Stimulated activated naive CD8-positive, alpha-beta T cell treated with anti-CD3 and anti-CD28 coated beads, Interleukin-15, amount 100 ng/mL, for 72 hours (primary cell): ENCODE measurements around the gene ACBD6.
"Not testable (repeated sequence)": the region's sequence is repeated elsewhere in the genome, so short reads cannot be mapped to it uniquely, and the experiment has no call there.

ENCODE experiments used
- ATAC-seq: fragments of 150-1000 bp; cut with Tn5 transposase; 2 replicates; pipeline ENCODE4 v1.10.0; 2021; ENCODE audit warnings: mild to moderate bottlenecking, moderate library complexity
- DNase-seq, 2 donors: peaks; one replicate each; pipeline ENCODE4 v3.0.0; 2021 to 2022
- H3K27ac Mint-ChIP-seq, 2 donors: one replicate each; pipeline ENCODE4 v1.8.0; 2022; ENCODE audit warnings: mild to moderate bottlenecking in 2 of 2, mixed read lengths in 2 of 2, moderate library complexity in 2 of 2
- H3K27me3 Mint-ChIP-seq: one replicate; pipeline ENCODE4 v1.8.0; 2022; ENCODE audit warnings: mixed read lengths
- H3K4me1 Mint-ChIP-seq: one replicate; pipeline ENCODE4 v1.8.0; 2022; ENCODE audit warnings: mild to moderate bottlenecking, mixed read lengths
- H3K4me3 Mint-ChIP-seq, 2 donors: one replicate each; pipeline ENCODE4 v1.8.0; 2022; ENCODE audit warnings: mild to moderate bottlenecking in 2 of 2, mixed read lengths in 2 of 2, moderate library complexity in 1 of 2
- H3K9me3 Mint-ChIP-seq, 2 donors: one replicate each; pipeline ENCODE4 v1.8.0; 2022; ENCODE audit warnings: mixed read lengths in 2 of 2

ACBD6 gene

GRCh38 chr1:180482425-180483275 is 19.7 kb downstream of the ACBD6 start:
- Mint-ChIP-seq H3K27me3 (no peaks in the 10 kb centered on the region), H3K27ac (no peak overlapping the region), H3K4me3 (peak overlapping the region in 1 of 2 donors; percentile 27), H3K9me3 (no peaks in the 10 kb centered on the region), H3K4me1 (peaks cover 17% of the 10 kb centered on the region)
- DNase-seq, result no peak
- no peak for ATAC-seq

GRCh38 chr1:180470031-180470430 is 32.3 kb downstream of the ACBD6 start:
- Mint-ChIP-seq H3K4me3 (no peak overlapping the region), H3K4me1 (peaks cover 7% of the 10 kb centered on the region), H3K27ac (no peak overlapping the region), H3K9me3 (peaks cover 5 to 10% of the 10 kb centered on the region in 2 donors), H3K27me3 (no peaks in the 10 kb centered on the region)
- ATAC-seq (no peak), DNase-seq (no peak)

- H3K4me1 Mint-ChIP-seq, result peaks cover 7% of the 10 kb centered on the region
- peaks cover 17 to 27% of the 10 kb centered on the region in 2 donors for H3K9me3 Mint-ChIP-seq
- H3K27ac Mint-ChIP-seq, result no peak overlapping the region
- no peaks in the 10 kb centered on the region for H3K27me3 Mint-ChIP-seq
- no peak for DNase-seq
- ATAC-seq, result no peak
- no peak overlapping the region for H3K4me3 Mint-ChIP-seq
Observed at GRCh38 chr1:180468311-180468710, 34.1 kb downstream of the ACBD6 start.

- Mint-ChIP-seq H3K27me3 (no peaks in the 10 kb centered on the region), H3K27ac (no peak overlapping the region), H3K4me3 (no peak overlapping the region), H3K4me1 (peaks cover 14% of the 10 kb centered on the region), H3K9me3 (peaks cover 37 to 54% of the 10 kb centered on the region in 2 donors)
- ATAC-seq (no peak), DNase-seq (no peak)
Observed at GRCh38 chr1:180462102-180462501, 40.3 kb downstream of the ACBD6 start.

- H3K9me3 Mint-ChIP-seq, result peaks cover 37 to 54% of the 10 kb centered on the region in 2 donors
- H3K27me3 Mint-ChIP-seq, H3K4me3 Mint-ChIP-seq, DNase-seq, H3K27ac Mint-ChIP-seq, ATAC-seq: not testable (repeated sequence)
- H3K4me1 Mint-ChIP-seq, result peaks cover 14% of the 10 kb centered on the region
Observed at GRCh38 chr1:180461682-180462081, 40.7 kb downstream of the ACBD6 start.

- peaks cover 14% of the 10 kb centered on the region for H3K4me1 Mint-ChIP-seq
- H3K27ac Mint-ChIP-seq, result no peak overlapping the region
- ATAC-seq (no peak), DNase-seq (no peak)
- H3K27me3 Mint-ChIP-seq, result no peaks in the 10 kb centered on the region
- peaks cover 27 to 37% of the 10 kb centered on the region in 2 donors for H3K9me3 Mint-ChIP-seq
- no peak overlapping the region for H3K4me3 Mint-ChIP-seq
Observed at GRCh38 chr1:180458807-180459206, 43.6 kb downstream of the ACBD6 start.

GRCh38 chr1:180456191-180456590 is 46.2 kb downstream of the ACBD6 start:
- Mint-ChIP-seq H3K4me1 (peaks cover 18% of the 10 kb centered on the region), H3K4me3 (no peak overlapping the region), H3K9me3 (peaks cover 27 to 33% of the 10 kb centered on the region in 2 donors), H3K27ac (no peak overlapping the region), H3K27me3 (no peaks in the 10 kb centered on the region)
- ATAC-seq (no peak), DNase-seq (no peak)

GRCh38 chr1:180451504-180451903 is 50.9 kb downstream of the ACBD6 start:
- H3K27ac Mint-ChIP-seq, result no peak overlapping the region

GRCh38 chr1:180444522-180444921 is 57.9 kb downstream of the ACBD6 start:
- Mint-ChIP-seq H3K27ac (no peak overlapping the region), H3K9me3 (peaks cover 13 to 19% of the 10 kb centered on the region in 2 donors), H3K4me1 (no peaks in the 10 kb centered on the region), H3K27me3 (no peaks in the 10 kb centered on the region), H3K4me3 (no peak overlapping the region)
- ATAC-seq (no peak), DNase-seq (no peak)

More at GRCh38 chr1:180451504-180451903, 50.9 kb downstream of the ACBD6 start:
- DNase-seq (no peak), ATAC-seq (peak; percentile 60)
- Mint-ChIP-seq H3K9me3 (peaks cover 21 to 34% of the 10 kb centered on the region in 2 donors), H3K27me3 (no peaks in the 10 kb centered on the region), H3K4me3 (no peak overlapping the region), H3K4me1 (peaks cover 8% of the 10 kb centered on the region)

- H3K9me3 Mint-ChIP-seq, result peaks cover 13 to 36% of the 10 kb centered on the region in 2 donors
Observed at GRCh38 chr1:180440335-180440734, 62.0 kb downstream of the ACBD6 start.

GRCh38 chr1:180435566-180435965 is 66.8 kb downstream of the ACBD6 start:
- Mint-ChIP-seq H3K4me3 (no peak overlapping the region), H3K27me3 (no peaks in the 10 kb centered on the region), H3K27ac (no peak overlapping the region), H3K9me3 (peaks cover 0 to 16% of the 10 kb centered on the region in 2 donors), H3K4me1 (peaks cover 6% of the 10 kb centered on the region)
- ATAC-seq, result no peak
- DNase-seq, result no peak

More at GRCh38 chr1:180440335-180440734, 62.0 kb downstream of the ACBD6 start:
- H3K4me3 Mint-ChIP-seq, result no peak overlapping the region
- ATAC-seq (no peak), DNase-seq (no peak)
- H3K27ac Mint-ChIP-seq, result no peak overlapping the region
- no peaks in the 10 kb centered on the region for H3K27me3 Mint-ChIP-seq
- H3K4me1 Mint-ChIP-seq, result no peaks in the 10 kb centered on the region

GRCh38 chr1:180433873-180434272 is 68.5 kb downstream of the ACBD6 start:
- Mint-ChIP-seq H3K27ac (no peak overlapping the region), H3K27me3 (no peaks in the 10 kb centered on the region), H3K9me3 (peaks cover 0 to 16% of the 10 kb centered on the region in 2 donors), H3K4me1 (peaks cover 6% of the 10 kb centered on the region), H3K4me3 (no peak overlapping the region)
- ATAC-seq (no peak), DNase-seq (no peak)

- DNase-seq (no peak), ATAC-seq (no peak)
- H3K9me3 Mint-ChIP-seq, result peaks cover 0 to 4% of the 10 kb centered on the region in 2 donors
- no peak overlapping the region for H3K27ac Mint-ChIP-seq
- no peaks in the 10 kb centered on the region for H3K27me3 Mint-ChIP-seq
- no peak overlapping the region for H3K4me3 Mint-ChIP-seq
- H3K4me1 Mint-ChIP-seq, result peaks cover 6% of the 10 kb centered on the region
Observed at GRCh38 chr1:180431683-180432082, 70.7 kb downstream of the ACBD6 start.

GRCh38 chr1:180428782-180429695 is 73.3 kb downstream of the ACBD6 start:
- no peaks in the 10 kb centered on the region for H3K27me3 Mint-ChIP-seq
- H3K4me1 Mint-ChIP-seq, result peaks cover 13% of the 10 kb centered on the region
- ATAC-seq, result no peak
- H3K9me3 Mint-ChIP-seq, result no peaks in the 10 kb centered on the region
- no peak overlapping the region for H3K27ac Mint-ChIP-seq
- H3K4me3 Mint-ChIP-seq, result no peak overlapping the region
- no peak for DNase-seq

GRCh38 chr1:180425952-180426351 is 76.4 kb downstream of the ACBD6 start:
- Mint-ChIP-seq H3K9me3 (peaks cover 0 to 7% of the 10 kb centered on the region in 2 donors), H3K27ac (no peak overlapping the region), H3K4me1 (peaks cover 7% of the 10 kb centered on the region), H3K27me3 (no peaks in the 10 kb centered on the region), H3K4me3 (no peak overlapping the region)
- no peak for ATAC-seq
- no peak for DNase-seq
